ENCODE measurements around the gene UBP1.

- no peak for TF ChIP-seq POLR2AphosphoS5 (IDR thresholded peaks at IDR 0.05)
- no peak for TF ChIP-seq EP300 (IDR thresholded peaks at IDR 0.05)
These were observed 14.1 kb downstream of the UBP1 start for GRCh38 chr3:33426068-33426467.

Data from upper lobe of left lung (tissue), 4 donors.